HG03280 (cell line): ENCODE measurements around the gene CPT1B.
A peak's percentile ranks its signal among the peaks of the same experiment; 100 is the strongest.
"Not testable (repeated sequence)": the region's sequence is repeated elsewhere in the genome, so short reads cannot be mapped to it uniquely, and the experiment has no call there.

Source experiments
- ATAC-seq: cut with Tn5 transposase; IDR thresholded peaks from one replicate; pipeline ENCODE4 v1.9.1; 2021; ENCODE audit warnings: mild to moderate bottlenecking, moderate library complexity; ENCODE audit not compliant: unreplicated experiment

CPT1B gene

GRCh38 chr22:50577987-50578775, at the start of gene CPT1B:
TSS of gene CPT1B (minus strand) at chr22:50578427. CDS start at chr22:50577915, 512 bp downstream.
- ATAC-seq = no peak

GRCh38 chr22:50626850-50627641, 48.8 kb upstream of the CPT1B start:
- ATAC-seq = no peak

DNA sequence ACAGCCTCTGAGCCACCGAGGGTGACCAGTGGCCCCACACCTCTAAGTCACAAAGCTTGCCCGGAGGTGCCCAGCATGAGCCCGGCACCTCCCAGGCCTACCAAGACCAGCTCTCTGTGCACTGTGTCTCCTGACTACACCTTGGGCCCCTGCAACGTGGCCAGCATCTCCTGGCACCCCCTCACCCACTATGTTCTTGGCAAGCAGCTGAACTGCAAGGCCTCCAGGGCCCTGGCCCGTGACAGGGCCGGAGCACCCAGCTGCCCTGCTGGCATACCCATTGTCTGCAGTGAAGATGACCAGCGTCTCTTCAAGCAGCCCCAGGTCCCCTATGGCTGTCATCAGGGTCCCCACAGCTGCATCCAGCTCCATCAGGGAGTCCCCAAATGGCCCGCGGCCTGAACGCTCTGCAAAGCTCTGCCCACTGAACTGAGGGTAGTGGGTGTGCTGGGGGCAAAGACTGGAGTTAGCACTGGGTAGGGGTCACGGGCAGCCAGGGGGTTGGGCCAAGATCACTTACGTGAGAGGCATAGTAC, 48.2 kb upstream of the CPT1B start:
- no peak for ATAC-seq

DNA sequence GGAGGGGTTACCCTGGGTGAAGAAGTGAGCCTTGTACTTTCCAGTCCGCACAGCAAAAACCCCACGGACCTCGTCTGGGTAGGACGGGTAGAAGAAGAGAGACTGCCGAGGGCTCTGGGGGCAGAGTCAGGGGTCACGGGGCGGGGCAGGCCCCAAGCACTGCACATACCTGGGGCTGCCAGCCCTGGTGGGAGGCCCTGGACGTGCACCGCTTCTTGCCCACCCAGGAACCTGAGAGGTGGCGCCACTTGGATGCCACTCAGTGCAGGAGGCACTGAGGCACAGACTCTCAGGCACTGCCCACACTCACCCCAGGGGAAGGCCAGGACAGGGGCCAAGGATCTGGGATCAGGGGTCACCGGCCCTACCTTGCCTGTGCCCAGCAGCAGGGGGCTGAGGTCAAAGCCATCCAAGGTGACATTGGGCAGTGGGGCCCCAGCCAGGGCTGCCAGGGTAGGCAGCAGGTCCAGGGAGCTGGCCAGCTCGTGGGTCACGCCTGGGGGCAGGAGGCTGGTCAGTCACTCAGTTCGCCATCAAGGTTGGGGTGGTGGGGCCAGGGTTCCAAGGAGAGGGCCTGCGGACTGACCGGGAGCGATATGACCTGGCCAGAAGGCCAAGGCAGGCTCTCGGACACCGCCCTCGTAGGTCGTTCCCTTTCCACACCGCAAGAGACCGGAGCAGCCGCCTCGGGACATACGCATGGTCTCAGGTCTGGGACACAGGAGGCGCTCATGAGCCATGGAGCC, 47.5 kb upstream of the CPT1B start:
- no peak for ATAC-seq

GRCh38 chr22:50625131-50625567, 46.9 kb upstream of the CPT1B start:
- no peak for ATAC-seq

- no peak for ATAC-seq
These were observed 46.3 kb upstream of the CPT1B start for GRCh38 chr22:50624347-50625130.

DNA sequence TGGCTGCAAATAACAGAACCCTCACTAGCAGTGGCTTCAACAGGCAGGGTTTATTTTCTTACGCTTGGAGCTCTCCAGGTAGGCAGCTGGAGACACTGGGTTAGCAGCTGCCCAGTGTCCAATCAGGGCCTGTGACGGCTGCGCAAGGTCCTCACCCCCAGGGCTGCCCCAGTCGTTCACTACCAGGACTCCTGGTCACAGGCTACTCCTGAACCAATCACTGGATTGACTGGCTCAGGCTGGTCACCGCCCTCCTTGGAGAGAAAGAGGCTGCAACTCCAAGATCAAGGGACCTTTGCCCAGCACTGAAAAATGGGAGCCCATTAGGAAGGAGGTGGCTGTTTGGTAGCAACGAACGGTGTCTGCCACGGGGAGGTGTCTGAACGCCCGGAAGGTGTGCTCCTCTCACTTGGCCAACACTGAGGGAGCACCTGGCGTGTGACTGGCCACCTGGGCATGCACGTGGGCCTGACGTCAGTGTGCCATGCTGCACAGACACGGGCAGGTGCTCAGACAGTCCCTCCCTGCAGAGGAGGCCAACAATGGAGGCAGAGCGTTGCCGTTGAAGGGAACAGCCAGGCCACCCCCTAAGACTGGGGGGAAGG, 44.6 kb upstream of the CPT1B start:
- ATAC-seq = no peak

GRCh38 chr22:50621948-50622722, 43.9 kb upstream of the CPT1B start:
- ATAC-seq = no peak

GRCh38 chr22:50621356-50621880, 43.2 kb upstream of the CPT1B start:
- peak; percentile 42 for ATAC-seq

DNA sequence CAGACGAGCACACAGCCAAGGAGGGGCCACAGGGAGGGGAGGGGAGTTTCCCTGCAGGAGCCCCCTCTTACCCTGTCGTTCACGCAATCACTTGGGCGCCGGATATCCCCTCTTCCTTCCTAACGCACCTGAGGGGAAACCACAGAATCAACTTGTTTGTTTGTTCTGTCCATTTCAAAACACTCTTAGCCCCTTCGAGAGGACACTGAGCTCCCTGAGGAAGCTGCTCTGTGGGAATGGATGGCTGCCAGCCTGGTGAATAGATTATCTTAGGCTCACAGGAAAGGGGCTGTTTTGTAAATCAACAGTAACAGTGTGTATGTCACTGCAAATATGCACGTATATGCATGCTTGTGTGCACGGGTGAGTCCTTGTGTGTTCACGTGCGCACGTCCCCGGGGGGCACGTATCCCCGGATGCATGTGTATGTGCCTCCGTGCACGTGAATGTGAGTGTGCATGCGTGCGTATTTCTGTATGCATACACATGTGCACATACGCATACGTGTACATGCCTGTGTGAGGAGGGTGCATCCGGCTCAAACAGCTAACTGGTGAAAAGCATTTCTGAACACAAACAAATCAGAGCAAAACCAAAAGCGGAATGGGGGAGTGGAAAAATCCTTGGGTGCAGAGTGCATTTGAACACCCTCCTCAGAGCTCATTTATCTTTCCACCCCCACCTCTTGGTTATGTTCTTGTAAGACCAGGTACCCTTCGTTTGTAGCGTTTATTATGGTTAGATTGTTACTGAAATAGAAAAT, 42.5 kb upstream of the CPT1B start:
- peak; percentile 60 for ATAC-seq

DNA sequence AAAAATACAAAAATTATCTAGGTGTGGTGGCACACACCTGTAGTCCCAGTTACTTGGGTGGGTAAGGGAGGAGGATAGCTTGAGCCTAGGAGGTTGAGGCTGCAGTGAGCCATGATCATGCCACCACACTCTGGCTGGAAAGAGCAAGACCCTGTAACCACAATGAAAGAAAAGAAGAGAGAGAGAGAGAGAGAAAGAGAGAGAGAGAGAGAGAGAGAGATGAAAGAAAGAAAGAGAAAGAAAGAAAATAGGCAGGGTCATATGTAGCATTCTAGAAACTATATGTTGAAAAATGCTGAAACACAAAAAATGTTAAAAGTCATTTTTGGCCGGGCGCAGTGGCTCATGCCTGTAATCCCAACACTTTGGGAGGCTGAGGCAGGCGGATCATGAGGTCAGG, 36.1 kb upstream of the CPT1B start:
- not testable (repeated sequence) for ATAC-seq

DNA sequence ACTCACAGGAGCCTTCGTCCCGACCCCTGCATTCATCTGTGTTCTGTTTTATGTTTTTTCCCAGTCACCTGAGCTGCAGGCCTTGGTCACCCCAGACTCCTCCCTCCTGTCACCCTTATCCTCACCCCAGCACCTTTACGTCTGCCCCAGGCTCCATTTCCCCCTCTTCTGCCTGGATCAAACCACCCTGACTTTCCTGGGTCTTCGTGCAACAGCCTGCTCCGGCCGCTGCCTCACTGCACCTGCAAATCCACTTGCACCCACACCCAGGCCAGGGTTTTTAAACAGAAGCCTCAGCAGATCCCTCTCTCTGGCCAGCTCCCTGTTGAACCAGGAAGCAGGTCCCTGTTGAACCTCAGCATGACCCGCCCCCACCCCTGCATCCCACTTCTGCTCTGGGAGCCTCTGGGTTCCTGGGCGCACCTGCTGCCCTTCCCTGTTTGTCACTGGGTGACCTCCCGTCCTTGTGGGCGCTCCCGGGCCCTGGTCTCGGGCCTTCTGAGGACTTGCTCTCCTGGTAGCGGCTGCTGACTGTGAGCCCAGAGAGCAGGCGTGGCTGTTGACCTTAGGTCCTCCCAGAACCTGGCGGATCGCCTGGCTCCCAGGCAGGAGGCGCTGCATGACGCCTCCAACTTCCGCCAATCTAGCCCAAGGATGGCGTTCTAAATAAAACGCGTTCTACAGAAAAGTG, 35.2 kb upstream of the CPT1B start:
- no peak for ATAC-seq

DNA sequence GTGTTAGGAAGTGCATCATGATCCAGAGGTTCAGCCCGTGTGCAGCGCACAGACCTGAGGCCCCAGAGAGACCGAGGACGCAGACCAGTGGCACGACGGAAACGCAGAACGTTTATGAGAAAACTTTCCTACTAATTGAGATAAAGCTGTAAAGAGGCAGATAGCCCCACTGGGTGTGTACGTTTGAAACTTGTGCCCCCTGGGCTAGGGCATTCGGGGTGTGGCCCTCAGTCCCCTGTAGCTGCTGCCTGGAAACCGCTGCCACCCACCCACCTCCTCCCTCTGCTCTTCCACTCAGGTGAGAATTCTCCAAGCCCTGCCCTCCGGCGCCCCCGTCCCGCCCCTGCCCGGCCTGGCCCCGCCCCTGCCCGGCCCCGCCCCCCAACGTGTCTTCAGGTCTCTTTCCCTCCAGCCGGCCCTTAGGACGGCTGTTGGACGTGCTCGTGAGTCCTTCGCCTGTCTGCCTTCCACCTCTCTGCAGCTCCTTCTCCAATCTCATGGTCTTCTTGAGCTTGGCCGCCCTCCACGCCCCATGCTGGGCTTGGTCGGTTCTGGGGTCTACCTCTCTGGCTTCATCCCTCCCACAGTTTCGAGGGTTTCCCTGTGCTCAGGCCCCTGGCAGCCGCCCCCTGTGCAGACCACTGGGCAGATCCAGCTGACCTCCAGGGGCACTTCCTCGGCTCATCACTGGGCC, 34.4 kb upstream of the CPT1B start:
- ATAC-seq = no peak

DNA sequence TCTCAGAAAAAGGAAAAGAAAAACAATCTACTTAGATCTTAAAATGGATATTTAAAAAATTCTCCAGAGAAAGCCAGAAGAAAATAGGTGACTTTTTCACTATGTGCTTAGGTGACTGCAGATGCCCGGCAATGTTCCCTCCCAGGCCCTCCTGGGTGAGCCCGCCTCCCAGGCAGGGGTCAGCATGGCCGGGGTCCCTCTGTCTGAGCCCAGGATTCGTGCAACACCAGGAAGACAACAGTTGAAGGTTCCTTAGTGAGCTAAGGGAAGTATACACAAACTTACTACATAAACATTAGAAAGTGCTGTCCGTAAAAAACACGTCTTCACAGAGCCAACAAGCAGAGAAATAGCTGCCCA, 33.9 kb upstream of the CPT1B start:
- ATAC-seq = no peak

DNA sequence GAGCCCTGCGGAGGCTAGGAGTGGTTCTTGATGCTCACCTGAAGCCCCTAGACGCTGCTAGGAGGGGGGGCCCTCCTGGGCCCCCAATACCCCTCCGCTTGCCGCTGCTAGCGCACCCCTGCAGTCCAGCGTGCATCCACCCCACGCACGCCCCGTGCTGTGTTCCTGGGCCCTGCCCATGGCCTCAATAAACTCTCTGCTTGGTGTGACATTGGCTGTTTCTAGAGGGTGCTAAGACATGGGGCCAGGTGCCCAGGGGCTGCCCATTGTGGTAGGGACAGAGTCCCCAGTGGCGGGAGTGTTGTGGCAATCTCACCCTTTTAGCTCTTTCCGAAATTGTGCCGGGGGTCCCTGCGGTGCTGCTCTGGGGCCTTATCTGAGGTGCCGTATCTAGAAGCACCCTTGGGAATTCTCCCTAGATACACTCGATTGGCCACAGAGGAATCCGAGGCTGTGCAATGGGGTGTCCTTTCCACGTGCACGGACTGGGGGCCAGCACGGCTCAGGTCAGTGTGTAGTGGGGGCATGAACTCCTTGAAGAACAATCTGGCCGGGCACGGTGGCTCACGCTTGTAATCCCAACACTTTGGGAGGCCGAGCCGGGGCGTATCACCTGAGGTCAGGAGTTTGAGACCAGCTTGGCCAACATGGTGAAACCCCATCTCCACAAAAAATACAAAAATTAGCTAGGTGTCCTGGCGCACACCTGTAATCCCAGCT, 33.3 kb upstream of the CPT1B start:
- no peak for ATAC-seq

GRCh38 chr22:50610581-50610980, 32.4 kb upstream of the CPT1B start:
- no peak for ATAC-seq
